AG10803 (cell line): Measurements from ENCODE around the gene ZBED2.

Source experiments
- DNase-seq: peaks from one replicate; pipeline ENCODE4 v3.0.0; 2010; ENCODE audit warnings: low read depth
- H3K4me3 ChIP-seq: 2 replicates; pipeline ENCODE4 v1.5.1; 2011; ENCODE audit warnings: mild to moderate bottlenecking, low read length, control low read depth
- TF ChIP-seq, protein P1 (sequence below): conservative IDR thresholded peaks from 2 replicates; pipeline ENCODE4 v1.5.1; 2011; ENCODE audit warnings: mild to moderate bottlenecking, low read length, control low read depth, inconsistent platforms

Gene ZBED2

GRCh38 chr3:111604119-111604518 lies 9.0 kb upstream of the ZBED2 start:
- no peak for DNase-seq
- TF ChIP-seq, protein P1, sequence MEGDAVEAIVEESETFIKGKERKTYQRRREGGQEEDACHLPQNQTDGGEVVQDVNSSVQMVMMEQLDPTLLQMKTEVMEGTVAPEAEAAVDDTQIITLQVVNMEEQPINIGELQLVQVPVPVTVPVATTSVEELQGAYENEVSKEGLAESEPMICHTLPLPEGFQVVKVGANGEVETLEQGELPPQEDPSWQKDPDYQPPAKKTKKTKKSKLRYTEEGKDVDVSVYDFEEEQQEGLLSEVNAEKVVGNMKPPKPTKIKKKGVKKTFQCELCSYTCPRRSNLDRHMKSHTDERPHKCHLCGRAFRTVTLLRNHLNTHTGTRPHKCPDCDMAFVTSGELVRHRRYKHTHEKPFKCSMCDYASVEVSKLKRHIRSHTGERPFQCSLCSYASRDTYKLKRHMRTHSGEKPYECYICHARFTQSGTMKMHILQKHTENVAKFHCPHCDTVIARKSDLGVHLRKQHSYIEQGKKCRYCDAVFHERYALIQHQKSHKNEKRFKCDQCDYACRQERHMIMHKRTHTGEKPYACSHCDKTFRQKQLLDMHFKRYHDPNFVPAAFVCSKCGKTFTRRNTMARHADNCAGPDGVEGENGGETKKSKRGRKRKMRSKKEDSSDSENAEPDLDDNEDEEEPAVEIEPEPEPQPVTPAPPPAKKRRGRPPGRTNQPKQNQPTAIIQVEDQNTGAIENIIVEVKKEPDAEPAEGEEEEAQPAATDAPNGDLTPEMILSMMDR: no peak

DNA sequence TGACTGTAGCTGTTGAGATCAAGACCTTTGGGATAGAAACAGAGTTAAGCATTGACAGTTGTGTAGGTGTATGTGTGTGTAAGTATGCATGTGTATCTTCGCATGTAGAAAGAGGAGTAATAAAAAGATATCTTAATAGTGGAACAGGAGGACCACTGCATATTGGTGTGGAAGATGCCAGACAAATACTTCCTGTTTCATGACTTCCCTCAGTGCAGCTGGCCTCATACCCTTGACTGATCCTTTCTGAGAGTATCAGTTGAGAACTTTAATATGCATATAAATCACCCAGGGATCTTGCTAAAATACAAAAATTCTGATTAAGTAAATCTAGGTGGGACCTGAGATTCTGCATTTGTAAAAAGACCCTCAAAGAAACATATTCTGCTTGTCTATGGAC lies 8.5 kb upstream of the ZBED2 start:
- H3K4me3 ChIP-seq: no peak overlapping the region
- TF ChIP-seq, protein P1: no peak
- no peak for DNase-seq

More at GRCh38 chr3:111604119-111604518, 9.0 kb upstream of the ZBED2 start:
- H3K4me3 ChIP-seq: no peak overlapping the region

- TF ChIP-seq, protein P1: no peak
- no peak for DNase-seq
- H3K4me3 ChIP-seq: no peak overlapping the region
Measured at GRCh38 chr3:111601810-111602209, 6.7 kb upstream of the ZBED2 start.

DNA sequence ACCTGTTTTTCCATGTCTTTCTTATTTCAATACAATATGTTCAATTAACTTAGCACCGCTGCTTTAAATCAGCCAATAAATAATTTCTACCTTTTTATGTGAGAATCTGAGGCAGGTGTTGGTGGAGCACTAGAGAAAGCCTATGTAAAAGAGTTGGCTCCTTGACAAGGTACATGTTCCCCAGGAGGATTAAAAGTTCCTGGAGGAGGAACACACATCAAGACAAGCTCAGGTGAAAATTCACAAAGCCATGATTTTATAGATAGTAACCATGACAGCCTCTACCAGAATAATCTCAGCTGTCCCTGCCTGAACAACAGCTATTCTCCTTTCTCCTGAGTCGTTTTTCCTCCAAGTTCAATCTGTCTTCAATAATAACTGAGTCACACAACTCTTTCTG lies 3.4 kb upstream of the ZBED2 start:
- TF ChIP-seq, protein P1: no peak
- H3K4me3 ChIP-seq: no peak overlapping the region
- no peak for DNase-seq

GRCh38 chr3:111598139-111598538 lies 3.0 kb upstream of the ZBED2 start:
- DNase-seq: no peak
- TF ChIP-seq, protein P1: no peak
- no peak overlapping the region for H3K4me3 ChIP-seq

DNA sequence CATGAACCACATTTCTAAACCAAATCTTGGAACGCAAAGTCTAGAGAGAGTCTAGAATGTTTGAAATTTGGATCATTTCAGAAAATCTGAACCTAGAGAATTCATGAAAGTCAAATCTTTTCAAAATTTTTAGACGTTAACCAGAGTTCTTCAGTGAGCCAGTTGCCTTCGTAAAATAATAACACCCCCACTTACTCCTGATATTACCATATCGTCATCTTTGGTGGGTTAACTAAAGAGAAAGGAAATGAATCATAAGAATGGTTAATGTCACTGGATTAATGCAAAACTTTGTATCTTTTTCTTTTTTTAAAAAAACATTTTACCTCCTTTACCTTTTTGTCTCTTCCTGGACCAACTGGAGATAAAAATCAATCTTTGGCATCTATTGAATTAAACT lies 1.2 kb upstream of the ZBED2 start:
- no peak overlapping the region for H3K4me3 ChIP-seq
- DNase-seq: no peak
- TF ChIP-seq, protein P1: no peak

- no peak for DNase-seq
- TF ChIP-seq, protein P1: no peak
- H3K4me3 ChIP-seq: no peak overlapping the region
Measured at GRCh38 chr3:111594781-111595180, 365 bp downstream of the ZBED2 start.
